ENCODE results near the gene CSGALNACT2. TPM values are rescaled to one million over a fixed set of nuclear protein-coding genes. Genes with fewer than 3 reads are reported as not detected.

The CSGALNACT2 gene
- total and polyA plus RNA-seq, 2 experiments from 2014 or later: 17.4 to 27.8 TPM

DNA sequence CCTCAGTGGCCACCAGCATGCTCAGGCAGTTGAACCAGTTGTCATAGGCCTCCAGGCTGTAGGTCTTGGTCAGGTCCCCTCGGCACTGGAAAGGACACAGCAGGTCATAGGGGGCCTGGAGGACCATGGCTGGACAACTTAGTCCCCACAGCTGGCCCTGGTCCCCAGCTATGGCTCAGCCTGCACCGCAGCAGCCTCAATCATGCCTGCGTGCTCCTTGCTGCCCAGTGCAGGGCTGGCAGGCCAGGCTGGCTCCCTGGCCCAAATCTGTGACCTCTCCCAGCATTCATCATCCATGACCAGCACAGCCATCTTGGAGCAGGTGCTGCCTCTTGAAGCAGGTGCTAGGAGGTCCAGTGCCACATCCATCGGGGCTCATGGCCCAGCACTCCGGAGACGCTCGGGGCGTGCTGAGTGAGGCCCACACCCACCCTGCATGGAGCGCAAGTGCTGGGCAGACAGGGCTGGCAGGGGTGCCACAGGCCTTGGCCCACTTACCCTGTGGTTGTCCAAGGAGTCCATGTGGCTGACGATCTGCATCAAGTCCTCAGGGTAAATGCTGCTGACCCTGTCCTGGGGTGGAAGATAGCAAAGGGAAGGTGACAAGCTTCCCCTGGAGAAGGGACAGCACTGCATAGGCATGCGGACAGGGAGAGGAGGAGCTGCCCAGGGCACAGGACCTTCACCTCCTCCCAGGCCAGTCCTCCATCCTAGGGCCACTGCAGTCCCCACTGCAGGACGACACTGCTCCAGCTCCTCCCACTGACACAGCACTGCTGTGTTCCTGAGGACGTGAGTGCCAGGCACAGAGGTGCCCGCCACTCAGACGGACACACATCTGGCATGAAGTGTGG lies 61.7 kb downstream of the CSGALNACT2 start:
- H3F3A ChIP-seq (ENCODE audit: insufficient read depth): no peaks in the 10 kb centered on the region
- H4K20me1 ChIP-seq (ENCODE audit: insufficient read depth): no peaks in the 10 kb centered on the region
- H3K27me3 ChIP-seq (replicated peaks; ENCODE audit: insufficient read depth): no peaks in the 10 kb centered on the region
- H3K36me3 ChIP-seq (ENCODE audit: low read depth): no peaks in the 10 kb centered on the region
- H3K4me3 ChIP-seq: no peak overlapping the region
- H3K9me3 ChIP-seq (ENCODE audit: low read depth): no peaks in the 10 kb centered on the region
- no peak overlapping the region for H2AFZ ChIP-seq
- no peaks in the 10 kb centered on the region for H3K79me2 ChIP-seq (ENCODE audit: insufficient read depth)
- no peaks in the 10 kb centered on the region for H3K9me2 ChIP-seq (ENCODE audit: insufficient read depth)
- 86 to 93% methylated on average over 15 of the region's 15 CpGs for WGBS, 2 experiments (ENCODE audit: low coverage in 1 of 2, low lambda C conversion rate in 2 of 2, missing lambda C conversion rate in 2 of 2)
- in situ Hi-C loops (cut with MboI): no loop called here
- H3K4me1 ChIP-seq (ENCODE audit: insufficient read depth): no peaks in the 10 kb centered on the region
- TF ChIP-seq EZH2 (IDR thresholded peaks at IDR 0.05; ENCODE audit: insufficient read depth, poor library complexity, severe bottlenecking) (no peak), EZH2phosphoT487 (IDR thresholded peaks at IDR 0.05; ENCODE audit: insufficient read depth, low read depth) (no peak)
- H3K27ac ChIP-seq: no peak overlapping the region
- no peak overlapping the region for H3K9ac ChIP-seq
- H3K4me2 ChIP-seq (ENCODE audit: unreplicated experiment): no peak overlapping the region
- no peak for DNase-seq

DNA sequence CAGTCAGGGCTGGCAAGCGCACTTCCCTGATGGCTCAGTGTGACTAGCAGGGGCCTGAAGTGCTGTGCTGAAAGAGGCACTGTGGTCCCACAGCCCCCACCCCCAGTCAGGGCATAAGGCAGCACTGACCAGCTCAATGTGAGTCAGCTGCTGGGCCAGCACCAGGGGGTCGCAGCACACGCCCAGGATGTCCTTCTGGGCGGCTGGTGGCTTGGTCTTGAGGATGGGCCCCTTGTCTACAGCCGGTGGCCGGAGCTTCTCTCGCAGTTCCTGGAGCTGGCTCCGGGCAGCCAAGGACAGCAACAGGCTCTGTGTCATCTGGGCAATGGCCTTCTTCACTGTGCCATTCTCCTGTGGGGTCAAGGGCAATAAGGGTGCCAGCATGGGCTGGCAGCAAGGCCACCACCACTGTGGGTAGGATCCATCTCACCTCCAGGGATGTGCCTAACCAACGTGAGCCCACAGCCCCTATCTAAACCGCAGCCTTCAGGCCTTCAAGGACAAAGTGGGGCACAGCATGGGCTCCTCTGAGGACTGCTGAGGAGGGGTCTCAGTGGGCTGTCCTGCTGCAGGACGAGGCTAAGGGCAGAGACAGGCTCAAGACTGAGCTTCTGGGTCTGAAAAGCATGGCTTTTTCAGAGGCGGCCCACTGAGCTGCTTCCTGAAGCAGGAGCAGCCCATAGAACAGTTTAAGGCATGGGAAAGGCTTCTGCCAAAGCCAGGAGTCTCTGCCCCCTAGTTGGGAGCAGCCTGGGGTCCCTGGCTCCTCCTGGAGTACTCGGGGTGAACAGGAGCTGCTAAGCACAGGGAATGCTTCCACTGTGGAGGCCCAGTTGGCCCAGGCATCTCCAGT lies 62.5 kb downstream of the CSGALNACT2 start:
- Histone ChIP-seq H3K4me3 (no peak overlapping the region), H3K4me1 (ENCODE audit: insufficient read depth) (no peaks in the 10 kb centered on the region), H3K9me3 (ENCODE audit: low read depth) (no peaks in the 10 kb centered on the region), H3K36me3 (ENCODE audit: low read depth) (no peaks in the 10 kb centered on the region), H3K9ac (no peak overlapping the region), H3K27me3 (replicated peaks; ENCODE audit: insufficient read depth) (no peaks in the 10 kb centered on the region), H3F3A (ENCODE audit: insufficient read depth) (no peaks in the 10 kb centered on the region), H4K20me1 (ENCODE audit: insufficient read depth) (no peaks in the 10 kb centered on the region), H3K79me2 (ENCODE audit: insufficient read depth) (no peaks in the 10 kb centered on the region), H2AFZ (no peak overlapping the region), H3K27ac (no peak overlapping the region), H3K9me2 (ENCODE audit: insufficient read depth) (no peaks in the 10 kb centered on the region), H3K4me2 (ENCODE audit: unreplicated experiment) (no peak overlapping the region)
- TF ChIP-seq EZH2phosphoT487 (IDR thresholded peaks at IDR 0.05; ENCODE audit: insufficient read depth, low read depth) (no peak), EZH2 (IDR thresholded peaks at IDR 0.05; ENCODE audit: insufficient read depth, poor library complexity, severe bottlenecking) (no peak)
- WGBS, 2 experiments (ENCODE audit: low coverage in 1 of 2, low lambda C conversion rate in 2 of 2, missing lambda C conversion rate in 2 of 2): 71 to 78% methylated on average over 8 to 11 of the region's 13 CpGs
- in situ Hi-C loops (cut with MboI): no loop called here
- no peak for DNase-seq

- WGBS, 2 experiments (ENCODE audit: low coverage in 1 of 2, low lambda C conversion rate in 2 of 2, missing lambda C conversion rate in 2 of 2): 72 to 74% methylated on average over 10 to 11 of the region's 11 CpGs
- Histone ChIP-seq H3K79me2 (ENCODE audit: insufficient read depth) (no peaks in the 10 kb centered on the region), H3K9me2 (ENCODE audit: insufficient read depth) (no peaks in the 10 kb centered on the region), H3K27me3 (replicated peaks; ENCODE audit: insufficient read depth) (no peaks in the 10 kb centered on the region), H3K27ac (no peak overlapping the region), H3K4me2 (ENCODE audit: unreplicated experiment) (no peak overlapping the region), H3K9me3 (ENCODE audit: low read depth) (no peaks in the 10 kb centered on the region), H3K4me3 (no peak overlapping the region), H3F3A (ENCODE audit: insufficient read depth) (no peaks in the 10 kb centered on the region), H3K4me1 (ENCODE audit: insufficient read depth) (no peaks in the 10 kb centered on the region), H3K36me3 (ENCODE audit: low read depth) (no peaks in the 10 kb centered on the region), H3K9ac (no peak overlapping the region), H4K20me1 (ENCODE audit: insufficient read depth) (no peaks in the 10 kb centered on the region), H2AFZ (no peak overlapping the region; the same call in 1 of the 2 replicates)
- no peak for DNase-seq
- in situ Hi-C loops (cut with MboI): no loop called here
- TF ChIP-seq EZH2phosphoT487 (IDR thresholded peaks at IDR 0.05; ENCODE audit: insufficient read depth, low read depth) (no peak), EZH2 (IDR thresholded peaks at IDR 0.05; ENCODE audit: insufficient read depth, poor library complexity, severe bottlenecking) (no peak)
Observed at GRCh38 chr10:43201545-43202131, 63.4 kb downstream of the CSGALNACT2 start.

- WGBS, 2 experiments (ENCODE audit: low coverage in 1 of 2, low lambda C conversion rate in 2 of 2, missing lambda C conversion rate in 2 of 2): 4 to 5% methylated on average over 14 to 29 of the region's 29 CpGs
- Histone ChIP-seq H3K4me3 (peak overlapping the region; percentile 63), H3K79me2 (ENCODE audit: insufficient read depth) (no peaks in the 10 kb centered on the region), H3K9ac (0 out of 2 replicates have a peak overlapping the region, but pooled peaks have one; percentile 22), H3K27me3 (replicated peaks; ENCODE audit: insufficient read depth) (no peaks in the 10 kb centered on the region), H3K4me1 (ENCODE audit: insufficient read depth) (no peaks in the 10 kb centered on the region), H3K4me2 (ENCODE audit: unreplicated experiment) (peak overlapping the region; percentile 53), H3K36me3 (ENCODE audit: low read depth) (no peaks in the 10 kb centered on the region), H3K9me3 (ENCODE audit: low read depth) (no peaks in the 10 kb centered on the region), H3F3A (ENCODE audit: insufficient read depth) (no peaks in the 10 kb centered on the region), H4K20me1 (ENCODE audit: insufficient read depth) (no peaks in the 10 kb centered on the region), H2AFZ (peak overlapping the region; percentile 69), H3K27ac (no peak overlapping the region), H3K9me2 (ENCODE audit: insufficient read depth) (no peaks in the 10 kb centered on the region)
- in situ Hi-C loops (cut with MboI): no loop called here
- DNase-seq: peak; percentile 69
- TF ChIP-seq EZH2 (IDR thresholded peaks at IDR 0.05; ENCODE audit: insufficient read depth, poor library complexity, severe bottlenecking): no peak
- no peak for TF ChIP-seq EZH2phosphoT487 (IDR thresholded peaks at IDR 0.05; ENCODE audit: insufficient read depth, low read depth)
Observed at GRCh38 chr10:43202224-43202656, 64.0 kb downstream of the CSGALNACT2 start.

Data from GM23248 (cell line).